ENCODE measurements around the gene B4GALT1.
A peak's percentile ranks its signal among the peaks of the same experiment; 100 is the strongest.
"Not testable (repeated sequence)": the region's sequence is repeated elsewhere in the genome, so short reads cannot be mapped to it uniquely, and the experiment has no call there.

B4GALT1 gene

DNA sequence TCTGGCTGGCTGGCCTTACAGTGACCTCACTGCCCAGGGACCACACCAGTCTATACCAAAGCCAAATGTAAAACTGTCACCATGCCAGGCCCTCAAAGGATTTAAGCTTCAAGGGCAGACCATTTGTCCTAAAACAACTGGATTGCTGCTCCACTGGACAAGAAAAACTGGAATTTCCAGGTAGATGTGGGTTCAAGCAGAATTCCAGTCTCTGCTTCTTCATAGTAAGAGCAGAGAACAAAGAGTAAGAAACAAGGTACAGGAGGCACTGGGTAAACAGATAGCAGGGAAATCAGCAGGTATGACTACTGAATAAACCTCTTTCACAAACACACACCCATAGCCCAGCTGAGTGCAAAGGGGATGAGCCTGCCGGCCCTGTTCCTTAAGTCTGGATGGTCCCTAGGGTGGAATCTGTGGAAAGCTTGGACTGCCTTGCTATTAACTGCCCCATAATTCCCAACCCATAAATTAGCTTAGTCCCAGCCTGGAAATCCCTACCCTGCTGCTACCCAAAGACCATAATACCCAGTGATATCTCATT, 5.5 kb downstream of the B4GALT1 start:
- no peak for DNase-seq (ENCODE audit: low read depth)

- DNase-seq (ENCODE audit: low read depth) = peak; percentile 37
These were observed 6.0 kb downstream of the B4GALT1 start for GRCh38 chr9:33161011-33161588.

- not testable (repeated sequence) for DNase-seq (ENCODE audit: low read depth)
These were observed 6.7 kb downstream of the B4GALT1 start for GRCh38 chr9:33160446-33160845.

DNA sequence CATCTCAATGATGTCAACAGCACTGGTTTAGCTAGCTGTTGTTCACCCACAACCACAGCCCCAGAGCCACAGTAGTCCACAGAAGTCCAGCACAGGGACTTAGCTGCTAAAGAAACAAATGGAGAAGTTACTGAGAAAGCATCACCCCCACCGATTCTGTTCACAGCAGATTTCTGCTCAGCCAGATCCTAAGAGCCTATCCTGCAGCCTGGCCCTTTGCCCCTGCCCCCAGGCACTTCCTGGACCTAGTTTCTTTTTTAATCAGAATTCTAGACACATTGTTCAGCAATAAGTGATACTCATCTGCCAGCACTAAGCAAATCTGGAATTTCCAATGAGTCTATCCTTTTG, 7.4 kb downstream of the B4GALT1 start:
- DNase-seq (ENCODE audit: low read depth) = peak; percentile 47

DNA sequence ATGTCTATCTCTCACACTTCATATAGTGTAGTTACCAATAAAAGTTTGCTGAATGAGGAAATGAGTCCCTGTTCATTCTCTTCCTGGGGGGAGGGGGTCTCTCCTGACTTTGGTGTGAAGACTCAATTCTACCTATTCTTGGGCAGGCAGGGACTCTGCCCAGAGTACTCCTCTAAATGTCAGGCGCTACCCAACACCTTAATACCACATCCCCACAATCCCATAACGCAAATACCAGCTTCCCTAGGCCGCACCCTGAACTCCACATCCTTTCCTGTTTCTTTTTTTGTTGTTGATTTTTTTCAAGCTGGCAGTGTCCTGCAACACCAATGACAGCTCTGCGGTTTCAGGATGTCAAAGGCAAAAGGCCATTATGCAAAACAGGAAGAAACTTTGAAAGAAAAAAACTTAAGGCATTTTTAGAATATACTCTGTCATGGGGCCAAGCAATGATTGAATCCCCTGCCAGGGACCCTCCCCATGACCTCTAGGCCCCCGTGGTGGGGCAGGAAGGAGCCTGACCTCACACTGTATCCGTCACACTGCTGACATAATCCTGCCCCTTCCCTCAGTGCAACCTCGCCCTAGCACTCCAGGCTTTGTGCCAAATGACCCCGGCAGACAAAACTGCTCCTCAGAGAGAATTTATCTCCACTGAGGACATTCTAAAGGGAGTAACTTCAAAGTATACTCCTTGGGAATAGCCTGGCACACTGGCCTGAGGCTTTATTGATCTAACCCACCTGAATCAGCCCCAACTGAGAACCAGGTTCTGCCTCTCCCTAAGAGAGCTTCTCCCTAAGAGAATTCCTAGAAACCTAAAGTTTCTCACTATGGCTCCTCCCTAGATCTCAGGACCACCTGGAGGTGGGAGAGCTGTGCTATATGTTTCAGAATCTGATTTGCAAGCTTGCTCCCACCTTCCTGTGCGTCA, 8.0 kb downstream of the B4GALT1 start:
- DNase-seq (ENCODE audit: low read depth) = no peak

DNA sequence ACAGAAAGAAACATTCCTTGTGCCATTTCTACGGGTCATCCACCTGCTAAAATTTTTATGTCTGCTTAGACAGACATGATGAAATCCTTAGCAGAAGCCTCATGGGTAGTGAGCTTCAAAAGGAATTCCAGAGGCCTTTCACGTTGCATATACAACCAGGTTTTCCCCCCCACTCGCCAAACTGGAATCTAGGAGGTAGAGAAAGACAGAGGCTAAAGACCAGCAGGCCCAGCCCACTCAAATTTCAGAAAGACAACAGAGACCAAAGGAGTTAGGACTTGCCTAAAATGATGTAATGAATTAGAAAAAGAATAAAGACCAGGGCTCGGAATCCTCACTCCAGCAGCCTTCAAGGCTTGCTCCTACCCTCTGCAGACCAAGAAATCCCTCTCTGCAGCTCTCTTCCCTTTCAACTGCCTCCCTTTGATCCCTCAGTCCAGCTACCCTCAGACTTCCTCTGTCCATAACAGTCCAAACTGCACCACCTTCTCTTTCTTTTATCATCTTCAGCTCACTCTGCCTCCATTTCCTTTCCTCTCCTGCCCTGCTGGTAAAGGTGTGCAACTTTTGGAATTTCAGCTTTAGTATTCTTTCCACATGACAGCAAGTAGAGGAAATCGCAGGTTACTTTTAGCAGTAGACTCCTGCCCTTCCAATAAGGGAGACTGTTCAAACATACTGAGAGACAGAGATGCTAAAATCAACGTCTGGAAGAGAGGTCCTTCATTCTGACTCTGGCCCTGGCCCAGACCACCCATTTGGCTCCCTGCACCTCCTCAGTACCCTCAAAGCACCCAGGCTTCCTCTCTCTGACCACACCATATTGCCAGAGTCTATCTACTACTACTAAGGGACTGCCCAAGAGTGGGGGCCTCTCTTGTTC, 8.9 kb downstream of the B4GALT1 start:
- no peak for DNase-seq (ENCODE audit: low read depth)

DNA sequence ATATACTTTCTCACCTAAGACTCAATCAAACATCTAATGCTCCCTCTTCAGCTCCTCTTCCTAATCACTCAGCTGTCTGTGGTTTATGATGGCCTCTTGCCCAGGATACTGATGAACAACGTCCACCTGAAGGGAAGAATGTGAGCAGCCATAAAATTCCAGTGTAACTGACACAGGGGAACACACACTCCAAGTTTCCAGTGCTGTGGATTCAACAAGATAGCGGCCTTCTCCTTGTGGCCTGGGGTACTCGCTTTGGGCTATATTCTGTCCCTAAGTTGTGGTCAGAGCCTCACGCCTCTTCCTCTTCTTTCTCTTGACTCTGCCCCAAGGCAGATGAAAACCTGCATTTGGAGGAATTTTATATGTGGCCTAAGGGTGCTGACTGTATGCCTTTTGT, 11.7 kb downstream of the B4GALT1 start:
- no peak for DNase-seq (ENCODE audit: low read depth)

DNA sequence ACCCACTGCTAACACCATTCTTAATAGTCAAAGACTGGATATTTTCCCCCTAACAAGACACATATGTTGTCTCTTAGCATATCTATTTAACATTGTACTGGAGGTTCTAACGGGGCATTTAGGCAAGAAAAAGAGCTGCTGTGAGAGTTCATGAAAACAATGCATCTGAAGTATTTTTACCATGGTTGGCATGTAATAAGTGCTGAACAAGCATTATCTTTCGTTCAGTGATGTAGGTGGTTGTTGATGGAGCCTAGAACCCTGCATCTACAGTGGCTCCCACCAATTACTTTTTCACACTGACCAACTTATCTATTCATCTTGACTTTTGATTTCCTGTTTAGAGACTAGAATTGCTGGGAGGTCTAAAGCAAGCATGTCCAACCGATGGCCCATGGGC, 12.8 kb downstream of the B4GALT1 start:
- DNase-seq (ENCODE audit: low read depth) = no peak

GRCh38 chr9:33153666-33154065, 13.5 kb downstream of the B4GALT1 start:
- no peak for DNase-seq (ENCODE audit: low read depth)

GRCh38 chr9:33153001-33153400, 14.1 kb downstream of the B4GALT1 start:
- no peak for DNase-seq (ENCODE audit: low read depth)

DNA sequence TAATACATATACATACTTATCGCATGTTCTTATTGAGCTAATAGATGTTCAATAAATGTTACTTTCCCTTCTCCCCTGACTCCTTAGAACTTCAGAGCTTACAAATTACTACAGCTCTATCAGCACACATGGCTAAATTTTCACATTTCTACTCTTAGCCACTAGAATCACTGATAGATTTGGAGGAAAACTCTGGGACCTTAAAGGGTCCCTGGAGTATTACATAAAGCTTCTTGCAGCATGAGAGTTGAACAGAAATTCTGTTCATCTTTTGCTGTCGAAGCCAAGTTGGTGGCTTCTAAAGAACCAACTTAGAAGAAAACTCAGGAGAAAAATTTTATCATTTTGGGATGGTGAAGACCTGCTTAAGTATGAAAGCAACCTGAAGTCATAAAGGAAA, 15.5 kb downstream of the B4GALT1 start:
- no peak for DNase-seq (ENCODE audit: low read depth)

DNA sequence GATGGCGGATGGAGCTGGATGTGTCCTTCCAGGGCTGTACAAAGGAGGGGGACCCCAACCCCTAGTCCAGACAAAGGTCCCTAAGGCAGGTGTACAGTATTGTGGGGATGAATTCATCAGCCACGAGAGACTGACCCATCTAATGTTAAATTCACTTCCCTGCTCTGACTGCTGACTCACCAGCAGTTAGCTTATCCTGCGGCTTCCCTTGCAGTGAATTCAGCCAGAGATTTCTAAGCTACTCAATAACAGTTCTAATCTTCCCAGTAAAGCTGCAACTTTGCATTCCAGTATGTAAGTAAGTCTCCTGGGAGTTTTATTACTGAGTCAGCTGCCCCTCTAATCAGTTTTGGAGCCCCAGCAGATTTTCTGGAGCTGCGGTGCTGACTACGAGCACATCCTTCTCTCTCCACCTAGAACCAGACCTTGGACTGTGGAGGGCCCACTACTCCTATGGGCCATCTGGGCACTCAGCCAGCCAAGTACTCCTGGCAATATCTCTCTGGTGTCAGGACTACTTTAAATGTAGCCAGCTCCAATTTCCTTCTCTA, 16.1 kb downstream of the B4GALT1 start:
- no peak for DNase-seq (ENCODE audit: low read depth)

DNA sequence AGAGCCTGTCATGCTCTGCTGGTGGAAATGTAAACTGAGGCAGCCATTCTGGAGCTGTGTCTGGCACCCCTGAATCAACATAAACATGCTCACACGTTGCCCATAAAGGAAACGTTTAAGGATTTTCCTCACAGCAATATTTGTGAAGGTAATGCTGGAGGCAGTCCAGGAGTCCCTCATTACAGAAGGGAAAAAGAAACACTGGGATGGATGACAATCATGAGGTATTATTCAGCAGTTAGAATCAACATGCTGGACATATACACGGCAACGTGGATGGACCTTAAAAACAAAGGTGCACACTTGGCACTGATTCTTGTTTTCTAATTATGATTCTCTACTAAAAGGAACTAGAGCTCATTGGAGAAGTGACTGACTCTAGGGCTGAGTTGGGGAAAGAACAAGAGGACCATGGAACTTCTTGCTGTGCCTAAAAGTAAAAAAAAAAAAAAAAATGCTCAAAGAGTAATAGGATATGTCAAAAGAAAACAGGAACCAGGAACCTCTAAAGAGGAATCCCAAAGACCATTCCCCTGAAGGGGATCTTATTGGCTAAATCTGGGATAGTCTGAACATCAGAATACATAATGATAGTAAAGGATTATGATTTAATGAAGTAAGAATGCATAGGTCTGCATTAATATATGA, 18.6 kb downstream of the B4GALT1 start:
- DNase-seq (ENCODE audit: low read depth) = no peak

- DNase-seq (ENCODE audit: low read depth) = no peak
These were observed 19.5 kb downstream of the B4GALT1 start for GRCh38 chr9:33147416-33148169.

DNA sequence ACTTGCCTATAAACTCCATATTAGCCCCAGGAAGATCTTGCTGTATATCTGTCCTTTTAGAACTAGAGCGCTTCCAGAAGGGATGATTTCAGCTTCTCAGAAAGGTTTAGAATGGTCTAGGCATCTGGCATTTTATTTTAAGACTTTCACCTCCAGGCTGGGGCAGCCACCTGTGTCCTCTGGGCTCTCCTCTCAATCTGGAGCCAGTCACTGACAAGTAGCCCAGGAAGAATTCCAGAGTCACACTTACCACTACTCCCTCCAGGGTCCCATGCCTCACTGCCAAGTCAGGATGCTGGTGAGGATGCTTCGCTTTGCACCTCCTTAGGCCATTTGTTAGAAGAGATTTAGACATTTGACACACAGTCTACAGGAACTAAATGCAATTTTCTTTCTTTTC, 20.8 kb downstream of the B4GALT1 start:
- no peak for DNase-seq (ENCODE audit: low read depth)

DNA sequence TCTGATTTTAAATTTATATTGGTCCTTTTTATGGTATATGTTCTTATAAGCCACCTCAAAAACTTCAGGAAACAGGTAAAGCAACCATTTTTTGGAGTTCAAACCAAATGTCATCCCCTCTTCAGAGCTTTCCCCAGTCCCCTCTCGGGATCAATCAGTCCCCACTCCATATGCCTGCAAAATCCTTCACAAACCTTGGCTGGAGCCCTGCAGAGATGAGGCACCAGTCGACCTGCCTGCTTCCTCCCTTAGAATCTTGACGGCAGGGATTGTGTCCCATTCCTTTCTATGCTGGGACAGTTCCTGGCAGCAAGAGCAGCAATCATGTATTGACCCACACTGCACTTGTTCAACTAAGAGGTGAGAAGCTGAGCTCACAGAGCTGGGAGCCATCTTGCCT, 22.6 kb downstream of the B4GALT1 start:
- DNase-seq (ENCODE audit: low read depth) = no peak

- DNase-seq (ENCODE audit: low read depth) = no peak
These were observed 23.9 kb downstream of the B4GALT1 start for GRCh38 chr9:33143241-33143661.

- no peak for DNase-seq (ENCODE audit: low read depth)
These were observed 24.6 kb downstream of the B4GALT1 start for GRCh38 chr9:33142535-33142934.

GRCh38 chr9:33140401-33141360, 26.5 kb downstream of the B4GALT1 start:
- no peak for DNase-seq (ENCODE audit: low read depth)
